ENCODE results near the gene NDUFV2.

NDUFV2 gene

DNA sequence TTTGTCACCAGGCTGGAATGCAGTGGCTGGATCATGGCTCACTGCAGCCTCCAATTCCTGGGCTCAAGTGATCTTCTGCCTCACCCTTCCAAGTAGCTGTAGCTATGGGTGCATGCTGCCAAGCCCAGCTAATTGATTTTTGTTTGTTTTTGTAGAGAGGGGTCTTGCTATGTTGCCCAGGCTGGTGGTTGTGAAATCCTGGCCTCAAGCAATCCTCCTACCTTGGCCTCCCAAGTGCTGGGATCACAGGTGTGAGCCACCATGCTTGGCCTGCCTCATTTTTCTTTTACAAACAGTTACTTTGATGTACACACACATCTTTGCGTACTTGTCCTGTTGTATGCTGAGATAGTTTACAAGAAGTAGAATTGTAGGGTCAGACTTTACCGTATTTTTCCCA lies 21.0 kb downstream of the NDUFV2 start:
- DNase-seq, result no peak

DNA sequence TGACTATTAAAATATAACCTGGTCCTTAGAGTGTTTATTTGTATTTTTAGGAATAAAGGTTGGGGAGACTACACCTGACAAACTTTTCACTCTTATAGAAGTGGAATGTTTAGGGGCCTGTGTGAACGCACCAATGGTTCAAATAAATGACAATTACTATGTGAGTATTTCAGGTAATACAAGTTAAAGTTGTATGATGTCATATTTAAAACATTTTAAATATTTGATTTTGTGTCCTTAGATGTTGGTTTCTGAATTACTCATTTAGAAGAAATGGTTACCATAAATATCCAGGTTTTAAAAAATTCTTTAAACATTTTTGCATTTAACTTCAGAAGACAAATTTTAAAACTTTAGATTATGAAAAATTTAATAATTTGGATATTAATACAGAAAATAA lies 22.3 kb downstream of the NDUFV2 start:
- DNase-seq, result no peak

DNA sequence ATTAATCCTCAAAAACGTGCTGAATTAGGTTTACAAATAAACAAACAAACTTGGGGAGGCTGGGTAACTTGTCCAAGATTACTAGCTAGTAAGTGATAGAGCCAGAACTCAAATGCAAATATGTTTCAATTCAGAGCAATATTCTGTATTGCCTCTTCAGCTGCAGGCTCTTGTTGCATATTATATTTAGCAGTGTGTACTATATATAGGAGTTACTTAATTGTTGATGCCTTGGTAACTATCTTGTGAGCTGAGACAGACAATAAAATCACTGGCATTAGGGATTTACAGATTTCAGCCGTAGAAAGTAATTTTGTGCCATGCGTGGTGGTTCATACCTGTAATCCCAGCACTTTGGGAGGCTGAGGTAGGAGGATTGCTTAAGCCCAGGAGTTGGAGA lies 23.8 kb downstream of the NDUFV2 start:
- DNase-seq, result no peak

DNA sequence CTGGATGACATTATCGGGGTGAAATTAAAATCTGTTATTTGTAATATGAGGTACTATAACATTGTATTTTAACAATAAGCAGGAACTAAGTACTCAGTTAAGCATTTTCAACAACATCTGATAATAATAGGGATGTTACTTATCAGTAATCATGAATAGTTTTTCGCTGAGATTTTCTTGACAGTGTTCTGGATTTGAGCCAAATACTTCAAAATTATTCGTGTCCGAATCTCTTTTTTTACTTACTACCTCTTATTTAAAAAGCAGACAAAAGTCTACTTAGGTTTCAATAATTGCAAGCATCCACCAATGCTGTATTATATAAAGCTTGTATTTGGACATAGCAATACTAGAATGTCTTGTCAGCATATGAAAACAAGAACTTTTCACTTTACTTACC lies 27.7 kb downstream of the NDUFV2 start:
- no peak for DNase-seq

- DNase-seq, result no peak
Observed at GRCh38 chr18:9130806-9131205, 28.3 kb downstream of the NDUFV2 start.

GRCh38 chr18:9132628-9133027 lies 30.1 kb downstream of the NDUFV2 start:
- no peak for DNase-seq

- DNase-seq, result no peak
Observed at GRCh38 chr18:9133225-9133624, 30.7 kb downstream of the NDUFV2 start.

DNA sequence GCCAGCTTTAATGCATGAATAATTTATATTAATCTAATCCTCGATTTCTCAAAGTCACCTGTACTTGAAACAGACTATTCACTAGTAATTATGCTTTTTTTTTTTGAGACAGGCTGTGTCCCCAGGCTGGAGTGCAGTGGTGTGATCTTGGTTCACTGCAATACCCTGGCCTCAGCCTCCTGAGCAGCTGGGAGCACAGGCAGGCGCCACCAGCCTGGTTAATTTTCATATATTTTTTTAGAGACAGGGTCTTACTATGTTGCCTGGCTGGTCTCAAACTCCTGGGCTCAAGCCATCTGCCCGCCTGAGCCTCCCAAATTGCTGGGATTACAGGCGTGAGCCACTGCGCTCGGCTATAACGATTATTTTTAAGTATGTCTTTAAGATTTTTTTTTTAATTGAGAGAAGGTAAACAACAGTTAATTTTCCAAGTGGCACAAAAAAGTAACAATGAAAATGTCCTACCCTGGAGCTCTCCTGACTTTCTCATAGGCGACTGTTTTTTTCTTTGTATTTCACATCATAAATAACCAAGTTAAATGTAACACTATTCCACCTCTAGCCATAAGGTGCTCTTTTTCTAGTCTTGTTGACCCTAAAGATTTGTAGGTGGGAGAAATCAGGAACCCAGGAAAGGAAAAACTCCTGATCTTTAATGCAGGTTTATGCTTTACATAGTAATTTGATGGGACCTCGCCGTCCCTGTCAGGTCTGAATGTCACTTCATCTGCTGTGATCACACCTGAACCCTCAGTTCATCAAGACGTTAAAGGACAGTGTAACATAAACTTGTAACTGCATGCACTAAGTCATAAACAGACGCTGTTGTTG lies 32.8 kb downstream of the NDUFV2 start:
- DNase-seq, result no peak

- no peak for DNase-seq
Observed at GRCh38 chr18:9135912-9136314, 33.4 kb downstream of the NDUFV2 start.

DNA sequence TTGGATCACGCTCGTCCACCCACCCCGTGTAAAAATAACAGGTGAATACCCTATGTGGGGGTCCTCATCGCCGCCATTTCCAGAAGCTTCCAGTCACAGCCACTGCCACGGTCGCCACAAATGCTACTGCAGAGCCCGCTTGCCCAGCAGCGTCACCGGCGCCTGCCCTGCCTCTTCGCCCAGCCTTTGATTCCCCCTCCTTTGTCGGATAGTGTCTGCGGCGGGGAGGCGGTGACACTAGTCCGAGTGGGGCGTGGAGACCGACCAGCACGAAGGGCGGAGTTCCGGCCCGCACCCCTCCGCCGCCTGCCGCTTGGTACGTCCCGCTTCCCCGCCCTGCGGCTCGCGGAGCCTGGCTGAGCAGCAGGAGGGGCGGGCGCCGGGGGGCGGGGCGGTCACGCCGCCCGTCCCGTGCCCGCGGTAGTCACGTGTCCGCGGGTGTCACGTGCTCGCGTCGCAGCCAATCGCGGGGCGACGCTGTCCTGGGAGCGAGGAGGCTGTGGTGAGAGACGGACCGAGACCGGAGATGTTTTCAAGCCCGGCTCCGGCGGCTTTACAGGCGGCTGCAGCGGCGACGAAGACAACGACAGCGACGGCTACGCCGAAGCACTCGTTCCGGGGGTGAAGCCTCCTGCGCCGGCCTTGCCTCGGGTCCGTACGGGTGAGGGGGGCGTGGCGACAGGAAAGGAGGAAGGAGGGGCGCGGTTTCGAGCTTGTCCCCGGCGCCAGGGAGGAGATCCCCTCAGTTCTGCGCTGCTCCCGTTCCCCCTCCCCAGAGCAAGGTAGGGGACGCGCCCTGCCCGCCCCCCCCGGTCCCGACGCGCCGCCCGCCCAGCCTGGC lies 34.0 kb downstream of the NDUFV2 start, which contains the start of gene ANKRD12:
TSS of gene ANKRD12 (plus strand) at position 467 of the 841 bp plus-strand sequence. CDS start 45,652 bp downstream, outside the sequence.
- DNase-seq, result peak; percentile 64

DNA sequence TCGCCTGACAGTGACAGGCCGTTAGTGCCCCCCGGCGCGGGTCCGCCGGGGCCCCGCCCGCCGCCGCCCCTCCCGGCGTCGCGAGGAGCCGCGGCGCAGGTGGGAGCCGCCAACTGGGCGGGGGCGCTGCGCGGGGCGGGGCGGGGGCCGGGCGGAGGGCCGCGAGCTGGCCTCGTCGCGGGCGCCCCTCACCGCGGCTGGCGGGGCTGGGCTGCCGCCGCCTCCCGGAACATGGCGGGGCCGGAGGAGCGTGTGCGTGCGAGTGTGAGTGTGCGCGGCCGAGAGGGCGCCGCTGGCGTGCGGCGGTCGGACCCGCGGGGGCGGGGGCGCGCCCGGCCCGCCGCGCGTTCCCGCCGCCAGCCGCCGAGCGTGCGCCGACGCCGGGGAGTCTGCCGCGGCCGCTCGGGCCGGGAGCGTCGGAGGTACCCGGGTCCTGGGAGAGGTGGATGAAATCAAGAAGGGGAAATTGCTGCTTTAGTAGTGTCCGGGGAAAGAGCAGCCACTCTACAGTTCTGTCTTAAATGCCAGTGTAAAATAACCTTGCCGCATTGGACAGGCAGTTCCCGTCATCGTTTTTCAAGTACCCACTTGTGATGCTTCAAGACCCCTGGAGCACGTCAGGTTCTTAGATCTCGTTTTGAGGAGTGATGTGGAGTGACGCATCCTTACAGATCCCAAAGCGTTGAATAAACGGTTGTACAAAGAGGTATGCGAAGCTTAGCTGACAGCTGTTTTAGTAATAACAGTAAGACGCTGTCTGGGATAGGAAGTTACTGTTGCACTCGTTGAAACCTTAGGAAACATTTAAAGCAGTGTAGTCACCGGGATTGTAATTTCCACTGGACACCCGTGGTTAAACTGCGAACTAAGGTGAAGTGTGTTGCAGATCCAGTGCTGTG lies 34.9 kb downstream of the NDUFV2 start:
- no peak for DNase-seq

DNA sequence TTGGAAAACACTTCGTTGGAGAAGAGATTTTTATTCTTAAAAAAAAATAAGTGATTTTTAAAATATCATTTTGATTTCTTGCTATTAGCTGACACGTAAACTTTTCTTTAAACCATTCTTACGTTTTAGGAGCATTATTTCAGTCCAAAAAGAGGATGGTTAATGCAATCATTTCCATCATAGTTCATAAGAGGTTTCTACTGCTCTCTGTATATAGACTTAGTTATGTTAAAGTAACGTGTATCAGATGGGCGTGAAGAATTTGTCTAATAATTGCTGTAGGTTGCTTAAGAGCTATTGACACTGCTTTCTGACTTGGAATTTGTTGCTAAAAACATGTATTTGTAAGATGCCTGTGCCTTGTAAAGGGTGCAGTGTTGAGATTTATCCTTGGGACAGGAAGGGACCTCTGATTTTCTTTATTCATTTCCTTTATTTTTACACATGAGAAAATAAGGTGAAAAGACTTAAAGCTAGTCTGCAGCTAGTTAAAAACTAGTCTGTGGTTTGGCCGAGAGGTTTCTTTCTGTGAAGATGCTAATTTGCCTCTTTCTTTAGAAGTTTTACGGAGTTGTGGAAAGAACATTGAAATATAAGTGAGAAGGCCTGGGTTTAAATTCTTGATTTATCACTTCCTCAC lies 37.0 kb downstream of the NDUFV2 start:
- DNase-seq, result no peak

GRCh38 chr18:9140381-9140780 lies 37.9 kb downstream of the NDUFV2 start:
- no peak for DNase-seq

- DNase-seq, result no peak
Observed at GRCh38 chr18:9140984-9141383, 38.5 kb downstream of the NDUFV2 start.

- DNase-seq, result no peak
Observed at GRCh38 chr18:9146224-9146623, 43.7 kb downstream of the NDUFV2 start.

- peak; percentile 51 for DNase-seq
Observed at GRCh38 chr18:9147440-9148202, 45.1 kb downstream of the NDUFV2 start.

GRCh38 chr18:9148203-9148552 lies 45.7 kb downstream of the NDUFV2 start:
- no peak for DNase-seq

GRCh38 chr18:9150121-9150520 lies 47.6 kb downstream of the NDUFV2 start:
- DNase-seq, result no peak

DNA sequence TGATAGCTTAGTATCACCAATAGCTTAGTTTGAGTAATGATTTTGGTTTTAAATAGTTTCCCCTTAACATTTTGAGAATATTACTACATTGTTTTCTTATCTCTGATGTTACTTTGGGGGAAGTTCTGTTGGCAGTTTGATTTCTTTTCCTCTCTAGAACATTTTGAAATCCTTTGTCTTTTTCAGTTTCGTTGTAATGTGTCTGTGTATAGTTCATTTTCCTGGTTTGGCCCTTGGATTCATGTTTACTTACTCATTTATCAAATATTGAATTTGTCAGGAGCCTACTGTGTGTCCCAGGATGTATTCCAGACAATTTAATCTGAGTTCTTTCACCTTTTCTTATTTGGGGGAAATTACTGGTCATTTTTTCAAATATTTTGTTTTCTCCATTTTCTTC lies 50.8 kb downstream of the NDUFV2 start:
- DNase-seq, result no peak

DNA sequence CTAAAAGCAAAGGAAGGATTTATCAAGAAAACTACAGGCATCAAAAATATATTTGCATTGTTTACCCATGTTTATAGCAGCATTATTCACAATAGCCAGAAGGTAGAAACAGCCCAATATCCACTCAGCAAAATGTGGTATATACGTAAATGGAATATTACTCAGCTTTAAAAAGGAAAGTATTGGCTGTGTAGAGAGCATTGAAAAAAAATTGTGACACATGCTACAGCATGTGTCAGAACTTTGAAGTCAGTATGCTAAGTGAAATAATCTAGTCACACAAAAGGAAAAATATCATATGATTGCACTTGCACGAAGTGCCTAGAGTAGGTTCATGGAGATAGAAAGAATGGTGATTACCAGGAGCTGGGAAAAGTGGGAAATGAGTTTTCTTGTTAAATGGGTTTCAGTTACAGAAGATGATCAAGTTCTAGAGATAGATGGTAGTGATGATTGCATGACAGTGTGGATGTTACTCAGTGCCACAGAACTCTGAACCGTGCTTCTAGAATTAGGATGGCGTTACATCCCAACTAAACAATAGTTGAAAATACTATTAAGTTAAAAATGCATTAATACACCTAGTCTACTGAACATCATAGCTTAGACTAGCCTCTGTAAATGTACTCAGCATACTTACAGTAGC lies 54.2 kb downstream of the NDUFV2 start:
- DNase-seq, result no peak

GRCh38 chr18:9157806-9158205 lies 55.3 kb downstream of the NDUFV2 start:
- DNase-seq, result no peak

Data from SIG-M5 (cell line).